Breast epithelium (tissue), 3 donors: Measurements from ENCODE around the gene KIF26B.
"Not testable (repeated sequence)": the region's sequence is repeated elsewhere in the genome, so short reads cannot be mapped to it uniquely, and the experiment has no call there.

Source experiments
- CTCF ChIP-seq, 3 donors: fragments of 450-650 bp; IDR thresholded peaks; one replicate each; pipeline ENCODE4 v1.5.1; 2016 to 2017; ENCODE audit warnings: antibody characterized with exemption in 3 of 3, mild to moderate bottlenecking in 3 of 3, moderate library complexity in 3 of 3
- POLR2A ChIP-seq: fragments of 450-650 bp; IDR thresholded peaks from one replicate; pipeline ENCODE4 v1.6.1; 2016; ENCODE audit warnings: antibody characterized with exemption, mild to moderate bottlenecking, moderate library complexity
- POLR2AphosphoS5 ChIP-seq, 3 donors: sonication (generic); formaldehyde crosslinking; IDR thresholded peaks; one replicate each; pipeline ENCODE4 v1.6.1; 2017; ENCODE audit warnings: antibody characterized with exemption in 3 of 3

GRCh38 chr1:245323765-245324164, 169.0 kb downstream of the KIF26B start:
- not testable (repeated sequence) for TF ChIP-seq CTCF (IDR thresholded peaks at IDR 0.05); POLR2A; POLR2AphosphoS5 (IDR thresholded peaks at IDR 0.05)
